Stromal cell of bone marrow (primary cell): Measurements from ENCODE around the gene IRF2BP2.
"Not testable (repeated sequence)": the region's sequence is repeated elsewhere in the genome, so short reads cannot be mapped to it uniquely, and the experiment has no call there.

ENCODE experiments used
- DNase-seq: peaks from one replicate; pipeline ENCODE4 v3.0.0-alpha.2; 2012; ENCODE audit warnings: low read depth

The IRF2BP2 gene

DNA sequence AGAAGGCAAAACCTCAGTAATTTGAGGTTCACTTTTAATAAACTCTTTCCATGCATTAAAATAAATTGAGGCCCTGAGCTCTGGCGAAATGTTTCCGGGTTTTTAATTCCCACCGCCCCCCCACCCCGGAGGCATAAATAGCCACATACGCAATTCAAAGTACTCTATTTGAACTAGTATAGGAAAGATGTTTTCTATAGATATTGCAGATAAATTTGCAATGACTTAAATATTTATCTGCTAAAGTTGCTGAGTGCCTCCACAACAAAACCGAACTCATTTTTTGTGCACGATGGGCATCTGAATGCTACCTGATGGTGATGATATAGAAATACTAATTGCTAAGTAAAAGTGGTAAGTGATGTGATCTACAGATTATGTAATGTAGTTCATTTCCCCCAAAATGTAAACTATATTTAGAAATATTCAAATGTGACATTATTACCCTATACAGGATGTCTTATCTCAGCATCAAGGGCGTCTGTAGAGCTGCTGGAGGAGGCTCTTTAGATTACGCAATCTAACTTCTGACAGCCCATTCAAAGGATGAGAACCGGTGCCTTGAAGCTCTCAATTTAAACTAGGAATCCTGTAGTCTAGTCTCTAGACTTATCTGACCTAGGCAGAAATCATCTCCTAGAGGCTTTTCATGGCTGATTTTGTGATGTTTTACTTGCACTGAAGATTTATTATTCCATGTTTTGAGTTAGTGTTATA is 8.5 kb downstream of the IRF2BP2 start:
- no peak for DNase-seq

GRCh38 chr1:234600418-234601281 is 9.3 kb downstream of the IRF2BP2 start:
- DNase-seq, result no peak

DNA sequence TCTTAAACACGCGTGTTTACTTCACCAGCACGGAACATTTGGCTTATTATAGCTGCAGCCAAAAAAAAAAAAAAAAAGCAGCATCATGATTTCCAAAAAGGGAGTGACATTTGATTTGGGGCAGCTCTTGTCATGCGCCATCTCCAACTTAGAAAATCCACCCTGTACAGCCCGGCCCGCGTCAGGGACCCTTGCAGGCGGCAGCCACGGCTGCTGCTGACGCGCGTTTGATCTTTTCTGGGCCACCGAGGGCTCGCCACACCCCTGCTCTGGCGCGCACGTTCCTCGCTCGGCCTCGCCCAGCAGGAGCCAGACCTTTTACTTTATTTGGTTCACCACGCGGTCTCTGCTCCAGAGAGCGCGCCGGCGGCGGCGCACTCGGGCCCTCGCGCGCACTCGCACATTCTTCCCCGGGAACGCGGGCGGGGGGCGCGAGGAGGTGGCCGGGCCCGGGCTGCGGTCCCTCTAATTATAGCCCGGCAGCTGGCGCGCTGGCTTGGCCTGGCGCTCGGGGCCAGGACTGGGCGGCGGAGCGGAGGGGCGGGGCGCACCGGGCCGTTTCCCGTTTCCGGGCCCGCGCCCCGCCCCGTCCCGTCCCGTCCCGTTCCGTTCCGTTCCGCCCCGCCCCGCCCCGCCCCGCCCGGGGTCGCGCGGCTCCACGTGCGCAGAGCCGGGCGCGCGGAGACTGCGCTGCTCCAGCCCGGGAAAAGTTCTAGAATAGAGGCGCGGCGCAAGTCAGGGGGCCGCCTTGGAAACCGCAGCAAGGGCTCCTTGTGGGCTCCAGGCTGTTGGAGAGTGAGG is 10.2 kb downstream of the IRF2BP2 start:
- no peak for DNase-seq

DNA sequence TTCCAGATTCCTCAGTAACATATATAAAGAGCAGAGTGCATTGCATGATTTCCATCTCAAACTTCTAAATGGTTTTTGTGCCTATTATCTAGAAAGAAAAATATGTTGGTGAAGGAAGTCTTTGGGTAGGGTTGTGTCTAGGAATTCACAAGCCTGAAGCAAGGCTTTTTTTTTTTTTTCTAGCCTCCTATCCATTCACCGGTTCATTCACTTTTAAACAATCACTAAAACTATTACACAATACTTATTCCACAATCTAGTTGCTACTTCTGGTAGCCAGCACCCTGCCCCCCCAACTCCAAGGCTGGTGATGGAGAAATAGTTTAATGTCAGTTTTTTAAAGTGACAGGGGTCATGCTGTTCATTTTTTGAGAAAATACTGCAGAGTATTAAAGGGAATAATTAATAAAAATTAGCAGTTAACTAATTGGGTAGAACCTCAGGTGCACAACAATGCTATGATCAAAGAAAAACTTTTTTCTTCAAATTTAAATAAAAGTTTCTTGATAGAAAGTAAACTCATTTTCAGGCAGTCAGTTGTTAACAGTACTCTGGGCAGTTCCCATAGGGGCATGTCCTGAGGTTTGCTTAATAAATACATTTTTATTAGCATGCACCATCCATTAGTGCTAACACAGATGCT is 10.9 kb downstream of the IRF2BP2 start:
- DNase-seq, result no peak

GRCh38 chr1:234597894-234598293 is 12.1 kb downstream of the IRF2BP2 start:
- no peak for DNase-seq

- no peak for DNase-seq
Observed at GRCh38 chr1:234595899-234596298, 14.1 kb downstream of the IRF2BP2 start.

- DNase-seq, result not testable (repeated sequence)
Observed at GRCh38 chr1:234594575-234594974, 15.4 kb downstream of the IRF2BP2 start.

GRCh38 chr1:234593771-234594504 is 16.0 kb downstream of the IRF2BP2 start:
- no peak for DNase-seq

GRCh38 chr1:234593109-234593508 is 16.9 kb downstream of the IRF2BP2 start:
- DNase-seq, result no peak

GRCh38 chr1:234592240-234592639 is 17.7 kb downstream of the IRF2BP2 start:
- no peak for DNase-seq

GRCh38 chr1:234591131-234591530 is 18.8 kb downstream of the IRF2BP2 start:
- no peak for DNase-seq

DNA sequence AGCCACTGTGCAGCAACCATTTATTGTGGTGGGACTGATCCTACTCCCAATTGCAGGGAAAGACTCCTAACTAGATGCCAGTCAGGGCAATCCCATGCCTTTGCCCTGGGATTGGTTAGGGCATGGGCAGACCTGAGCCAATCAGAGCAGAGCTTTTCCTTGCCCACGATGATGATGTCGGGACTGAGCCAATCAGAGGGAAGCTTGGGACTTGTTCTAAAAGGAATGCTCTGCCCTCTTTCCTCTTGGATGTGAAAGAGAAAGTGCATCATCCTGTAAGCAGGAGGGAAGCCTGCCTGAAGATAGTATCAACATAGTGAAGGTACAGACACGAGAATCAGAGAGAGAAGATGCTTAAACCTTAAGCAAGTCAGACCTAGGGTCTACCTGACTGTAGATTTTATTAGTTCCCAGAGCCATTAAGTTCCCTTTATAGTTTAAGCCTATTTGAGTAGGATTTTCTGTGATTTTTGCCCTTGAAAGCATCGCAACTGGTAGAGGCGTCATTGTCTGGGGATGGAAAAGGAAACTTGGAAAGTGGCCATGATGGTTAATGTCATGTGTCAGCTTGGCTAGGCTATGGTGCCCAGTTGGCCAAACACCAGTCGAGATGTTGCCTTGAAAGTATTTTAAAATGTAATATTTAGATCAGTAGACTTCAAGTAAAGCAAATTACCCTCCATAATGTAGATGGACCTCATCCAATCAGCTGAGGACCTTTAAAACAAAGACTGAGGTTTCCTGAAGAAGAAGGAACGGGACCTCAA is 19.9 kb downstream of the IRF2BP2 start:
- DNase-seq, result no peak

GRCh38 chr1:234589064-234589800 is 20.7 kb downstream of the IRF2BP2 start:
- DNase-seq, result no peak

GRCh38 chr1:234588386-234588785 is 21.6 kb downstream of the IRF2BP2 start:
- DNase-seq, result no peak

DNA sequence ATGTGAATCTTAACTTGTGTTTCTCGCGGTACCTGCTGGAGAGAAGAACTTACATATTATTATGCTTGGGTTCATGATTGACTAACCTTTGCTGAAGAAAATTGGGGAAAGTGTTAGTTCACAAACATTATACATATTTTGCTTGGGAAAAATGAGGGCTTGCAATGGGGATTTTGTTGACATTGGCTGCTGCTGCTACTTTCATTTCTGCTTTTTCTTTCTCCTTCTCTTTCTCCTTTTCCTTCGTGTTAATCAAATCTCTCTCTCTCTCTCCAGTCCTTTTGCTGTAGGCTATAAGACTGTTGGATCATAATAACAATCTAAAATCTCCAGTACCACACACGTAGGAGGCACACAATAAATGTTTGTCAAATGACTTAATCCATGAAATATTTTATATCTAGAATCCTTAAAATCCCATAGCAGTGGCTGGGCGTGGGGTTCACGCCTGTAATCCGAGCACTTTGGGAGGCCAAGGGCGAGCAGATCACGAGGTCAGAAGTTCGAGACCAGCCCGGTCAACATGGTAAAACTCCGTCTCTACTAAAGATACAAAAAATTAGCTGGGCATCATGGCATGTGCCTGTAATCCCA is 23.0 kb downstream of the IRF2BP2 start:
- no peak for DNase-seq

- DNase-seq, result no peak
Observed at GRCh38 chr1:234586304-234586703, 23.7 kb downstream of the IRF2BP2 start.

- DNase-seq, result peak; percentile 77
Observed at GRCh38 chr1:234585330-234586055, 24.5 kb downstream of the IRF2BP2 start.

GRCh38 chr1:234584926-234585325 is 25.1 kb downstream of the IRF2BP2 start:
- DNase-seq, result no peak

GRCh38 chr1:234584420-234584805 is 25.6 kb downstream of the IRF2BP2 start:
- DNase-seq, result no peak
